IPS-18a (cell line): Measurements from ENCODE around the gene DGAT2.
"Not testable (repeated sequence)": the region's sequence is repeated elsewhere in the genome, so short reads cannot be mapped to it uniquely, and the experiment has no call there.

Source experiments
- H3K27ac ChIP-seq: one replicate; pipeline ENCODE4 v1.5.1; 2013; ENCODE audit warnings: low read length
- H3K27me3 ChIP-seq: one replicate; pipeline ENCODE4 v1.6.1; 2013; ENCODE audit warnings: mild to moderate bottlenecking, low read length; ENCODE audit not compliant: control insufficient read depth, insufficient read depth
- H3K36me3 ChIP-seq: one replicate; pipeline ENCODE4 v1.6.1; 2013; ENCODE audit warnings: low read depth, low read length; ENCODE audit not compliant: control insufficient read depth
- H3K4me1 ChIP-seq: one replicate; pipeline ENCODE4 v1.6.1; 2013; ENCODE audit warnings: low read depth, low read length; ENCODE audit not compliant: control insufficient read depth
- H3K4me3 ChIP-seq: one replicate; pipeline ENCODE4 v1.5.1; 2013; ENCODE audit warnings: low read length
- H3K9ac ChIP-seq: one replicate; pipeline ENCODE4 v1.6.1; 2013; ENCODE audit warnings: mild to moderate bottlenecking, low read length, moderate library complexity
- H3K9me3 ChIP-seq: one replicate; pipeline ENCODE4 v1.6.1; 2013; ENCODE audit warnings: low read depth, low read length; ENCODE audit not compliant: control insufficient read depth

Gene DGAT2

DNA sequence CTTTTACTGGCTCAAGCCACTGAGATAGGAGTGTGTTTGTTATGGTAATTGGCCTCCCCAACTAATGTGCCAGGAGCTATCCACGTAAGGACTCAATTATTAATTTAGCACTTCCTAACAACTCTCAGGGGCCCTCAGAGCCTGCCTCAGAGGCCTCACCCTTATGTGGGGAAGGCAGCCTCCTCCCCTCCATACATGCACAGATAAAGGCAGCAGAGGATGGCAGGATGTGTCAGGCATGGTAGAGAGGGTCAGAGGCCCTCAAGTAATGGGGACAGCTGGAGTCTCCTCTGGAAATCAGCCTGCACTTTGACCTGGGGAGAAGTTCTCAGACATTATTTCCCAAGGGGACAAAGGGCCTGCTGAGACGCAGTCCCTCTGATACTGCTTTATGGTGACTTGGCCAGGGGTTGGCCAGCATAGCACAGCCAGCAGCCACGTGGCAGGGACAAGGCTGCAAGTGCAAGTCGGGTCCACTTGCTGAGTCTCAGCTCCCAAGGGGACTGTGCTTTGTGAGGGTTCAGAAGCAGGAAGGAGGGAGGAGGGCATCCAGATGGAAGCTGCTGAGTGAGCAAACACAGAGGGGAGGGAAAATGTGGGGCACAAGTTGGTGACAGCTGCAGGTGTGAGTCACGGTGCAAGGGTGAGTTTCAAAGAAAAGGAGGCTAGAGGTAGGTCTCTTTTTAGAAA lies 33.9 kb upstream of the DGAT2 start:
- Histone ChIP-seq H3K4me1 (no peaks in the 10 kb centered on the region), H3K27ac (no peak overlapping the region), H3K27me3 (no peaks in the 10 kb centered on the region), H3K36me3 (no peaks in the 10 kb centered on the region), H3K4me3 (no peak overlapping the region), H3K9me3 (no peaks in the 10 kb centered on the region), H3K9ac (no peak overlapping the region)

DNA sequence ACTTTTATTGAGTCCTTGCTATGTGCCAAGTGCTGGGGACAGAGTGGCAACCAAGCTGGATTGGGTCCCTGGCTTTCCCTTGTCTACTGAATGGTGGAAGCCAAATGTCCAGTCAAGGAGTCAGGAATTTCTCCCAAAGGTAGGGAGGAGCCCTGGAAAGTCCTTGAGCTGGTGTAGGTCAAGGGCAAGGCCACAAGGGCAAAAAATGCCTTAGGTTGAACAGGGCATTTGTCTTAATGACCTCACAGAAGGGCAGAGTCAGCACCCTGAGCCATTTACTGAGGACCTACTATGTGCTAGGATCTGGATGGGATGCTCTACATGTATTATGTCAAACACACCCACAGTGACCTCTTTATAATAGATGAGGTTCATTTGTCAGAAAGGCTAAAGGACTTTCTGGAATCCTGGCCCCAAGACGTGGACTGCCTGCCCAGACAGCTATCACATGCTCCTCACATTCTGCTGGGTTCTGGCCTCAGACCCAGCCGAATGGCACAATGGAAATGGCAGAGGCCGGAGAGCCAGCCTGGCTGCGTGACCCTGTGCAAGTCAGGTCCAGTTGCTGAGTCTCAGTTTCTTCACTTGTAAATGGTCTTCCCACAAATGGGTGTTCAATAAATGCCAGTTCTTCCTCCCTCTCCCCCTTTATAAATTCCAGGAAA lies 33.3 kb upstream of the DGAT2 start:
- Histone ChIP-seq H3K27me3 (no peaks in the 10 kb centered on the region), H3K36me3 (no peaks in the 10 kb centered on the region), H3K9me3 (no peaks in the 10 kb centered on the region), H3K4me1 (no peaks in the 10 kb centered on the region), H3K4me3 (no peak overlapping the region), H3K9ac (no peak overlapping the region), H3K27ac (no peak overlapping the region)

DNA sequence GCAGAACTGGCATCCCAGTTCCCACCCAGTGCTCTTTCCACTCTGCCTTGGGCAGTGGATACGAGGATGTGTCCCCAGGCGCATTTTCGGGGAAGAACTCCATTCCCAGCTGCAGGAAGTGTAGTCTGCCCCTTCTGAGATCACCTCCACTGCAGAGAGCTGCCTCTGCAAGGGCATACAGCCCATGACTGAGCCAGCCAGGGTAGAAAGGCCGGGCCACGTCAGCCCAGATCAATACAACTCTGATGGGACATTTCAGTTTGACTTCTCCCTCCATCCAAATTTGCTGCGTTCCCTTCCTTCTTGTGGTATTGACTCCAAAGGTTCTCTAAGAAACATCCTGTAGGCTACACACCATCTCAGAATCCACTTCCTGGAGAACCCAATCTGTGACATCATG lies 31.3 kb upstream of the DGAT2 start:
- H3K9ac ChIP-seq: no peak overlapping the region
- H3K36me3 ChIP-seq: no peaks in the 10 kb centered on the region
- H3K27me3 ChIP-seq: no peaks in the 10 kb centered on the region
- no peak overlapping the region for H3K27ac ChIP-seq
- no peaks in the 10 kb centered on the region for H3K9me3 ChIP-seq
- no peak overlapping the region for H3K4me3 ChIP-seq
- H3K4me1 ChIP-seq: no peaks in the 10 kb centered on the region

DNA sequence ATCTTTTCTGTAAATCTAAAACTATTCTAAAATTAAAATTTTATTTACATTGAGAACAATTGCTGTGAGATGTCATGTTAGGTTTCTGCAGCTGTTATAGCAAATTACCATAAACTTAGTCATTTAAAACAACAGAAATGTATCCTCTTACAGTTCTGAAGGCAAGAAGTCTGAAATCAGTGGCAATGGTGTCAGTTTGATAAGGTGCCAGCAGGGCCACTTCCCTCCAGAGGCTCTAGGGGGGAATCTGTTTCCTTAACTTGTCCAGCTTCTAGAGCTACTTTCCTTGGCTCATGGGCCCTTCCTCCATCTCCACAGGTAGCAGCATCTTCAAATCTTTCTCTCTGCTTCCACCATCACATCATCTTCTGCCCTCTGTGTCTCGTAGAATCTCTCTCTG lies 27.9 kb upstream of the DGAT2 start:
- H3K9ac ChIP-seq: no peak overlapping the region
- H3K4me3 ChIP-seq: no peak overlapping the region
- no peaks in the 10 kb centered on the region for H3K9me3 ChIP-seq
- no peaks in the 10 kb centered on the region for H3K4me1 ChIP-seq
- H3K27ac ChIP-seq: no peak overlapping the region
- no peaks in the 10 kb centered on the region for H3K27me3 ChIP-seq
- H3K36me3 ChIP-seq: no peaks in the 10 kb centered on the region

DNA sequence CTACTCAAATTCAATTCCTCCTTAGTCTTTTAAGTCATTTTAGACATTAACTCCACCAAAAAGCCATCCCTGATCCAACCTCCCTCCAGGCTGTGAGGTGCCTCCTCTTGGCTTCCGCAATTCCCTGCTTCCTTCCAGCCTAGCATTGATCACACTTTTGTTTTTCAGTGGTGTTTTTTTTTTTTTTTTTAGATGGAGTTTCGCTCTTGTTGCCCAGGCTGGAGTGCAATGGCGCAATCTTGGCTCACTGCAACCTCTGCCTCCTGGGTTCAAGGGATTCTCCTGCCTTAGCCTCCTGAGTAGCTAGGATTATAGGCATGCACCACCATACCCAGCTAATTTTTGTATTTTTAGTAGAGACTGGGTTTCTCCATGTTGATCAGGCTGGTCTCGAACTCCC lies 25.4 kb upstream of the DGAT2 start:
- not testable (repeated sequence) for H3K4me1 ChIP-seq, H3K27me3 ChIP-seq, H3K4me3 ChIP-seq, H3K27ac ChIP-seq, H3K9ac ChIP-seq, H3K9me3 ChIP-seq, H3K36me3 ChIP-seq

DNA sequence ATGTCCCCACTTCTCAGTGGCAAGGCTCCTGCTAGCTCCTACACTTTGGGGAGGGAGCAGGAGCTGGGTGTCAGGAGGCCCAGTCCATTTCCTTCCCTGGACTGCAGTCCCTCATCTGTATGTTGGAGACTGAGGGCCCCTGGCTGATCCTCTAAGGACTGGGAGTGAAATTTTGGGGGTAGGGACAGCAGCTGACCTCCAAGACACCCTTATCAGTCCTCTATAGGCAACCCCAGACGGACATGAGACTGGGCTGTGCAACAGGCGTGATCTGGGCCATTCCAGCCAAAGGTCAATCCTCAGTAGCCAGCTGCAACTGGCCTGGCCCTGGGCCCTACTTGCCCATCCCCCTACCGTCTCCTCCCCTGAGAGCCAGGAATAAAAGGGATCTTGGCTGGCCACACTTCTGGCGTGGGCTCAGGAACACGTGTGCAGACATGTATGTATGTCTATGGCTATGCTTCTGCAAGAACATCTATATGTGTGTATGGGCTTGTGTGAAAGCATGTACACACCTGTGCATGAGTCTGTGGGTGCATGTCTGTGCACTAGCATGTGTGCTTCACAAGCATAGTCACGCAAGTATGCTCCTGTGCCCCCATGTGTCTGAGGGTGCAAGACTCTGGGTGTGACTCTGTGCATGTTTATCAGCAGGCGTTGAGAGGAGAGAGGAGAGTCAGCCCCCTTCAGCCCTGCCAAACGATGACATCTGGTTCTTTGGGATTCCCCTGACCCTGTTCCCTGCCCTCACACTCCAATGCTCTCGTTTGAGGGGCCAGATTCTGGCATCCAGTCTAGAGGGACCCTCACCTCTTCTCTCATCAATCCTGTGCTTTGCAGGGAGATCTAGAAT lies 24.6 kb upstream of the DGAT2 start:
- Histone ChIP-seq H3K27me3 (no peaks in the 10 kb centered on the region), H3K4me1 (peaks cover 3% of the 10 kb centered on the region), H3K4me3 (no peak overlapping the region), H3K27ac (no peak overlapping the region), H3K9me3 (no peaks in the 10 kb centered on the region), H3K36me3 (no peaks in the 10 kb centered on the region), H3K9ac (no peak overlapping the region)

DNA sequence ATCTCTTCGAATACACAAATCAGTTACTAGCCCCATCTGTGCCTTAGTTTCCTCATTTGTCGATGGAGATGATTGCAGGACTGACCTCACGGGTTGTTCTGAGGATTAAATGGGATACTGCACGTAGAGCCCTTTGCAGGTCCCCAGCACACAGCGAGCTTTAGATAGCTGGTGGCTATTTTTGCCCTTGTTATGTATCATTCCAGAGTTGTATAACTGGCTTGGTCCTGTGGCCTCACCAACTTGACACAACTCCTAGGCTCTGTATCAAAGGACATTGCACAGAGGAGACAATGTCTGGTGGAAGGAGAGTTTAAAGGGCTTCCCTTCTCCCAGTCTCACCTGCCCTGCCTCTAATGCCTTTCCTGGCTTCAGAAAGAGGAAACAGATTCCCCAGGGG lies 22.8 kb upstream of the DGAT2 start:
- Histone ChIP-seq H3K36me3 (no peaks in the 10 kb centered on the region), H3K4me3 (no peak overlapping the region), H3K27ac (no peak overlapping the region), H3K4me1 (peaks cover 3% of the 10 kb centered on the region), H3K9ac (no peak overlapping the region), H3K27me3 (no peaks in the 10 kb centered on the region), H3K9me3 (no peaks in the 10 kb centered on the region)

DNA sequence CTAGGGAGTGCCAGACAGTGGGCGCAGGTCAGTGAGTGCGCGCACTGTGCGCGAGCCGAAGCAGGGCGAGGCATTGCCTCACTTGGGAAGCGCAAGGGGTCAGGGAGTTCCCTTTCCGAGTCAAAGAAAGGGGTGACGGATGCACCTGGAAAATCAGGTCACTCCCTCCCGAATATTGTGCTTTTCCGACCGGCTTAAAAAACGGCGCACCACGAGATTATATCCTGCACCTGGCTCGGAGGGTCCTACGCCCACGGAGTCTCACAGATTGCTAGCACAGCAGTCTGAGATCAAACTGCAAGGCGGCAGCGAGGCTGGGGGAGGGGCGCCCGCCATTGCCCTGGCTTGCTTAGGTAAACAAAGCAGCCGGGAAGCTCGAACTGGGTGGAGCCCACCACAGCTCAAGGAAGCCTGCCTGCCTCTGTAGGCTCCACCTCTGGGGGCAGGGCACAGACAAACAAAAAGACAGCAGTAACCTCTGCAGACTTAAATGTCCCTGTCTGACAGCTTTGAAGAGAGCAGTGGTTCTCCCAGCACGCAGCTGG lies 19.8 kb upstream of the DGAT2 start:
- H3K27ac ChIP-seq, H3K36me3 ChIP-seq, H3K9me3 ChIP-seq, H3K27me3 ChIP-seq, H3K4me3 ChIP-seq, H3K4me1 ChIP-seq, H3K9ac ChIP-seq: not testable (repeated sequence)

DNA sequence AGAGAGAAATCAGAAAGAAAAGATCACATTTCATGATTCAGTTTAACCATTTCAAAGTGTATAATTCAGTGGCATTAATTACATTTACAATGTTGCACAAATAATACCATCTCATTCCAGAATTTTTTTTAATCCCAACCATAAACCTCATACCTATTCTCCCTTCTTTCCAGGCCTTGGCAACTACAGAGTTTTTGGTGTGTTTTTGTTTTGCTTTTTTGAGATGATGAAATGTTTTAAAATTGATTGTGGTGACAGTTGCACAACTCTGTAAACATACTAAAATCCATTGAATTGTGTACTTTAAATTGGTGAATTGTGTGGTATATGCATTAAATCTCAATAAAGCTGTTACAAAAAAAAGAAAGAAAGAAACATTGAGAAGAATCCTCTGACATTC lies 13.6 kb upstream of the DGAT2 start:
- not testable (repeated sequence) for H3K27me3 ChIP-seq, H3K4me1 ChIP-seq, H3K4me3 ChIP-seq, H3K27ac ChIP-seq, H3K9ac ChIP-seq, H3K36me3 ChIP-seq, H3K9me3 ChIP-seq

DNA sequence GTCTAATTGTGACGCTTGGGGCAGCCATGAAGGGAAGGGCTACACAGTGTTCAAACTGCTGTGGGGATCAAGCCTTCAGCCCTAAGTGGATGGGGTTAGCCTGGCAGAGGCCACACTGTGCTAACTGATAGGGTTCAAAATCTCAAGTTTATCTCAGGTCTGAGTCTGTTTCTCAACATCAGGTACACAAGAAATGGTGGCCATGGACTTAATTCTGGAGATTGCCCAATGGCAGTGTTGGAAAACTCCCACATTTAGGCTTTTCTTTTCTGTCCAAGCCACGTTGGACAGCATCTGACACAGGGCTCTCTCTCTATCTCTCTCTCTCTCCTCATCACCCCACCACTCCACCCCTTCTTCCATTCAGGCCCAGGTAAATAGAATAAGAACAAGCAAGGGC lies 10.9 kb upstream of the DGAT2 start:
- Histone ChIP-seq H3K27ac (no peak overlapping the region), H3K9me3 (no peaks in the 10 kb centered on the region), H3K4me1 (no peaks in the 10 kb centered on the region), H3K4me3 (no peak overlapping the region), H3K9ac (no peak overlapping the region), H3K36me3 (no peaks in the 10 kb centered on the region), H3K27me3 (no peaks in the 10 kb centered on the region)

DNA sequence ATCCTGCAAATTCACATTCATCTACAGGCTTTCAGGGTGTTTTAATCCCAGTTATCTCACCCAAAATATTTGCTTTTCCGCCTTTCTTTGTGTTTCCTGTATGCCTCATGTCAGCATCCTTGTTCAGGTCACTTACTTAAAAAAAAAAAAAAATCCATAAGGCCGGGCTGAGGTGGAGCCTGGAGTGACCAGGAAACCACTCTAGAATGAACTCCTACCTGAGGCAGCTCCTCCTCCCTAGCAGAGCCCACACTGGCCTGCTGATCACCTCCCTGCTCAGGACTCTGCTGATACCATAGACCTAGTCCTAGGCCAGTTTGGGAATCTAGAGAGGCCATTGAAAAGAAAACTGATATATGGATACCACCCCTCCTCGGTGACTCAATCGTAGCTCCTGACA lies 8.7 kb upstream of the DGAT2 start:
- H3K4me3 ChIP-seq: no peak overlapping the region
- no peaks in the 10 kb centered on the region for H3K9me3 ChIP-seq
- H3K27ac ChIP-seq: no peak overlapping the region
- H3K4me1 ChIP-seq: peaks cover 3% of the 10 kb centered on the region
- H3K27me3 ChIP-seq: no peaks in the 10 kb centered on the region
- H3K9ac ChIP-seq: no peak overlapping the region
- no peaks in the 10 kb centered on the region for H3K36me3 ChIP-seq
